RPMI8226 (cell line): ENCODE measurements around the gene HTN1.
"Not testable (repeated sequence)": the region's sequence is repeated elsewhere in the genome, so short reads cannot be mapped to it uniquely, and the experiment has no call there.

Experiments used
- DNase-seq: peaks from one replicate; pipeline ENCODE4 v3.0.0-alpha.2; 2015

Gene HTN1

GRCh38 chr4:70050138-70050537 lies at the start of gene HTN1:
Gene HTN1, plus strand, starts transcription at chr4:70050438. Its CDS starts 2,639 bp downstream, at chr4:70053077.
- DNase-seq, result not testable (repeated sequence)

DNA sequence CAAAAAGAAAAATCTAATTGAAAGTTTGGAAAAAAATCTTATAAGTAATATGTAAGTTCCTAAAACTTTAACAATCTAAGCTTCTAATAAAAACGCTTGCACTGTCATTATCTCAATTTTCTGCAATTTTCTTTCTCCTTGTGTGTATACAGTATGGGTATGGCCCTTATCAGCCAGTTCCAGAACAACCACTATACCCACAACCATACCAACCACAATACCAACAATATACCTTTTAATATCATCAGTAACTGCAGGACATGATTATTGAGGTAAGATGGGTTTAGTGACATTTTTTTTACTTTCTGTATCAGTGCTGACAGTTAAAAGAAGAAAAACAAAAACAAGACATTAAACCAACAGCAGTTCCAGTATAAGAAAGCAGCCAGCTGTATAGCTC lies 49.5 kb upstream of the HTN1 start:
- no peak for DNase-seq

DNA sequence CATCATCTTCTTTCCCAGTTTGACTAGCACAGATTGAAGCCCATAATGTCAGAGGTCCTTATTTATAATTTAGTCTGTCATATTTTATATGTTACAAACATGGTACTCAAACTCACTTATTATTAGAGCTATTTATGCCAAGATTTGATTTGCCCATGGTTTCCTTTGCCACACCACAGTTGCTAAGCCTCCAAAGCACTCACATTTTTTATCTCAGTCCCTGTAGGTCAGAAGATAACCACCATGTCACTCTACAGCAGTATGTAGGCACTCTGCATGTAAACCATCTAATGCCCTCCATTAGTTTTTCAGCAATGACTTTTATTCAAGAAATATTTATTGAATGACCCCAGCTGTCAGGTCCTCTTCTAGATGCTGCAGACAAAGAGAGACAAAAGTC lies 47.7 kb upstream of the HTN1 start:
- no peak for DNase-seq

DNA sequence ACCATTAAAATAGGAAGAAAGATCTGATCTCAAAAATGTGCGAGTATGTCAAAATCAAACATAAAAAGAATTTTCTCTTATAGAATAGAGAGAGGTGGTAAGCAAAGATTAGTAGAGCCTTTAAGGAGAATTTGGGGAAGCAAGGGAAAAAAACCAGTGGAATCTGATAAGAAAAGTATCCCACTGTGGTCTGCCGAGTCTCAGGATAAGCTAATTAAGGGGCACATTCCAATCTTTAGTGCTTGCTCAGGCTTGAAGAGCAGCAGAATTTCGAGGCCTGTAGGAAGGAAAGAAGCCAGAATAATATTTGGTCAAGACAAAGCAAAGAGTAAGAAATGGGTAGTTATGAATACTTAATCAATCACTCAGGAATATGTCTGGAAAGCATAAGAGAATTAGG lies 41.5 kb upstream of the HTN1 start:
- DNase-seq, result no peak

- DNase-seq, result not testable (repeated sequence)
These were observed 31.2 kb upstream of the HTN1 start for GRCh38 chr4:70019006-70019405.

DNA sequence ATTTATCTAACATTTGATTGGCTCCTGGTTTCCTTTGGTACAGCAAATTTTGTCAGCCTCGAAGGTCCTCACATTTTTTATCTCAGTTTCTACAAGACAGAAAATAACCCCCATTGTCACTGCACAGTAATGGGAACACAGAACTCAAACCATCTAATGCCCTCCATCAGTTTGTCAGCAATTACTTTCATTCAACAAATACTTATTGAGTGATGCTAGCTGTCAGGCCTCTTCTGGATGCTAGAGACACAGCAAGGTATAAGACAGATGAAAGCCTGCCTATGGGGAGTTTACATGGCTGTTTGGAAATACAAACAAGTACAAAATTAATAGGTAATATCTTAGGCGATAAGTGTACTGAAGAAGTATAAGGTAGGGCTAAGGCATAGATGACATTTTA lies 27.0 kb upstream of the HTN1 start:
- DNase-seq, result no peak

GRCh38 chr4:70027011-70027410 lies 23.2 kb upstream of the HTN1 start:
- DNase-seq, result no peak

GRCh38 chr4:70028159-70028558 lies 22.1 kb upstream of the HTN1 start, which contains the start of gene HTN3:
Gene HTN3, plus strand, starts transcription at chr4:70028459. Its CDS starts 2,282 bp downstream, at chr4:70030741.
- DNase-seq, result not testable (repeated sequence)

DNA sequence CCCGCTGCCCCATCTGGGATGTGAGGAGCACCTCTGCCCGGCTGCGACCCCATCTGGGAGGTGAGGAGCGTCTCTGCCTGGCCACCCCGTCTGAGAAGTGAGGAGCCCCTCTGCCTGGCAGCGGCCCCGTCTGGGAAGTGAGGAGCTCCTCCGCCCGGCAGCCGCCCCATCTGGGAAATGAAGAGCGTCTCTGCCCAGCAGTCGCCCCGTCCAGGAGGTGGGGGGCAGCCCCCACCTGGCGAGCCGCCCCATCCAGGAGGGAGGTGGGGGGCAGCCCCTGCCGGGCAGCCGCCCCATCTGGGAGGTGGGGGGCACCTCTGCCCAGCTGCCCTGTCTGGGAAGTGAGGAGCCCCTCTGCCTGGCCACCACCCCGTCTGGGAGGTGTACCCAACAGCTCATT lies 12.7 kb upstream of the HTN1 start:
- not testable (repeated sequence) for DNase-seq

DNA sequence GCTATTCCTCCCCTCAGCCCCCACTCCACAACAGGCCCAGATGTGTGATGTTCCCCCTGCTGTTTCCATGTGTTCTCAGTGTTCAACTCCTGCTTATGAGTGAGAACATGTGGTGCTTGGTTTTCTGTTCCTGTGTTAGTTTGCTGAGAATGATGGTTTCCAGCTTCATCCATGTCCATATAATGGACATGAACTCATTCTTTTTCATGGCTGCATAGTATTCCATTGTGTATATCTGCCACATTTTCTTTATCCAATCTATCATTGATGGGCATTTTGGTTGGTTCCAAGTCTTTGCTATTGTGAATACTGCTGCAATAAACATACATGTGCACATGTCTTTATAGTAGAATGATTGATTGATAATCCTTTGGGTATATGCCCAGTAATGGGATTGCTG lies 10.3 kb upstream of the HTN1 start:
- DNase-seq, result not testable (repeated sequence)

- no peak for DNase-seq
These were observed 8.5 kb upstream of the HTN1 start for GRCh38 chr4:70041652-70042286.

DNA sequence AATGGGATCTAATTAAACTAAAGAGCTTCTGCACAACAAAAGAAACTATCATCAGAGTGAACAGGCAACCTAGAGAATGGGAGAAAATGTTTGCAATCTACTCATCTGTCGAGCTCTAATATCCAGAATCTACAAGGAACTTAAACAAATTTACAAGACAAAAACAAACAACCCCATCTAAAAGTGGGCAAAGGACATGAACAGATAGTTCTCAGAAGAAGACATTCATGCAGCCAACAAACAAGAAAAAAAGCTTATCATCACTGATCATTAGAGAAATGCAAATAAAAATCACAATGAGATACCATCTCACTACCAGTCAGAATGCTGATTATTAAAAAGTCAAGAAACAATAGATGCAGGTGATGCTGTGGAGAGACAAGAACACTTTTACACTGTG lies 6.3 kb downstream of the HTN1 start:
- not testable (repeated sequence) for DNase-seq

DNA sequence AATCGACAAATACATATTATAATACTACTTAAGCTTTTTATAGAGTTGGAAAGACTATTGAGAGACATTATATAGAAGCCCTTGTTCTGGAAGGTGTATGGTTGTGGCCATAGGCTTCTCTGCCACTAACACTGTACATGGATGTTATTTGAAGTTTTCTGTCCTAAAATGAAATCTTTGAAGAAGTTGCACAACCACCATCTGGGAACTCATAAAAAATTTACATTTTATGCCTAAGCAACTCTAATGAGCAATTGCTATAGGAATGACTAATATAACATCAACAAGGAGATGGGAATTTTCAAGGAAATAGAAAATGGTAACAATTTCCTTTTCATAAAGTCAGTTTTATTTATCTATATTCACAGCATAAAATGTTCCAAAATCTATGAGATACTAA lies 7.4 kb downstream of the HTN1 start:
- DNase-seq, result no peak

- no peak for DNase-seq
These were observed 8.9 kb downstream of the HTN1 start for GRCh38 chr4:70059149-70059548.

DNA sequence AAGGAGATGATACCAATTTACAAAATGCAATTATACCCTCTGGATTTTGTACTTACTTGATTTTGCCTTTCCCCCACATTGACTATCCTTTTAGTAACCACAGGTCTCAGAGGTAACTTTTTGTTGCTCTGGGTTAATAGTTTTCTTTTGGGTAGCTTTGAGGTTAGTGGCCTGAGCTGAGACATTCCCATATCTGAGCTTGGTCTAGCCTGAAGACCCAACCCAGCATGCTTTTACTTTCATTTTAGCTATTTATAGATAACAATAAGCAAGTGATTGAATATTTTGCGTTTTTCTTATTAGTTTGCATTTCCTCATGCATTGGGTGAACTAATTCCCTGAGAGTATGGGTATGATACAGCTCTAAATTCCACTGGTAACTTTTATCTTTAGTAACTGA lies 11.8 kb downstream of the HTN1 start:
- DNase-seq, result no peak

DNA sequence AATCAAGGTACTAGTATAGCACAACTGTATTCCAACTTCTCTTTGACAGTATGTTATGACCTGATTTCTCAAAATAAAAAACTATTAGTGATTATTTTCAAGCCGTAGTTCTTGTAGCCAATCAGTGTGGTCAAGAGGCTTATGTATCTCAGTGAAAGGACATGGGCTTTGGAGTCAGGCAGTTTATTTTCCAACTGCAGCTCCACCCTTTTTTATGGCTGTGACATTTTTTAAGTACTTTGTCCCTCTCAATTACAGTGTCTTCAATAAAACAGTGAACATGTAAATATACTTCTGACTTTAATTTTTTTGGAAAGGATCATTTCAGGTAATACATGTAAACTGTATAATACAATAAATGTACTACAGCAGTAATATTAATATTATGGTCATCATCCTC lies 30.0 kb downstream of the HTN1 start:
- no peak for DNase-seq

DNA sequence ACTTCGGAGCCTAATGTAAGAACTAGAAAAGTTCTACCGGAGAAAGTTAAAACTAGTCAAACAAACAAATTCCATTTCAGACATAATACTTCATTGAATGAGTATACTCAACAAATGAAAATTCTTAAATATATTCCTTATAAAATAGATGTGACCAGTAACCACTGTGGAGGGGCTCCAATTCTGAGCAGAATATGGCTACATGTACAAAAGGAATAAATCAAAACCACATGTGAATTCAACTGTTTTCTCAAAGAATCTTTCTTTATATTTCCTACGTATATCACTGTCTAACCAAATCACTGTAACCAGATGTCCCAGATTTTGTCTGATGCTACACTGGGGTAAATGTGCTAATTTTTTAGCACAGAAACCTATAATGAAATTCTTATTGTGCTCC lies 49.0 kb downstream of the HTN1 start:
- DNase-seq, result no peak
